B cell (primary cell): ENCODE measurements around the gene RAD54L2. TPM values are rescaled to one million over a fixed set of nuclear protein-coding genes. Genes with fewer than 3 reads are reported as not detected.

ENCODE experiments used
- ATAC-seq: fragments of 200-7000 bp; cut with Tn5 transposase; one replicate; pipeline ENCODE4 v1.10.0; 2021; ENCODE audit warnings: low read depth, mild to moderate bottlenecking, moderate number of reproducible peaks, moderate library complexity
- CTCF ChIA-PET: fragments of 350-600 bp; sonication (Branson Sonifier 250); formaldehyde crosslinking; loops from one replicate; lab custom pipeline; 2021; ENCODE audit warnings: antibody characterized with exemption, inconsistent platforms; lab: Charles Lee
- POLR2A ChIA-PET: fragments of 350-600 bp; sonication (Branson Sonifier 250); formaldehyde crosslinking; loops from one replicate; lab custom pipeline; 2021; ENCODE audit warnings: antibody characterized with exemption; lab: Charles Lee
- DNase-seq: peaks from one replicate; pipeline ENCODE4 v3.0.0; 2013
- H2AFZ ChIP-seq: 2 replicates; pipeline ENCODE4 v1.6.1; 2012; ENCODE audit warnings: mild to moderate bottlenecking, low read depth, low read length; ENCODE audit not compliant: insufficient read depth, poor library complexity, severe bottlenecking
- H3K27ac ChIP-seq, 2 donors: 1 replicate in 1 of 2; 2 replicates in 1 of 2; pipeline ENCODE4 v1.5.1; 2012 to 2013; ENCODE audit warnings: low read length in 2 of 2, mild to moderate bottlenecking in 2 of 2, moderate library complexity in 1 of 2
- H3K27me3 ChIP-seq, 4 experiments: fragments of 200-600 bp in 1 of 4; sonication (generic) in 1 of 4; replicated peaks in 1 of 4; 1 replicate in 2 of 4; 2 replicates in 2 of 4; pipeline versions ENCODE4 v1.6.1 to v1.7.0; 2013 to 2016; ENCODE audit warnings: low read length in 3 of 4, mild to moderate bottlenecking in 2 of 4, mixed read lengths in 1 of 4, moderate library complexity in 1 of 4; ENCODE audit not compliant: insufficient read depth in 4 of 4, control insufficient read depth in 3 of 4; ENCODE audit errors: control extremely low read depth in 1 of 4
- H3K36me3 ChIP-seq, 2 experiments: replicated peaks in 1 of 2; 1 replicate in 1 of 2; 2 replicates in 1 of 2; pipeline versions ENCODE4 v1.6.1 to v1.7.1; 2013; ENCODE audit warnings: low read length in 1 of 2; ENCODE audit not compliant: insufficient read depth in 2 of 2, control insufficient read depth in 1 of 2; ENCODE audit errors: control extremely low read depth in 1 of 2, extremely low read depth in 1 of 2
- H3K4me1 ChIP-seq, 2 donors: fragments of 200-600 bp in 1 of 2; sonication (generic) in 1 of 2; 1 replicate in 1 of 2; 2 replicates in 1 of 2; pipeline versions ENCODE4 v1.5.1 to v1.6.1; 2013 to 2017; ENCODE audit warnings: low read length in 2 of 2; ENCODE audit not compliant: control insufficient read depth in 2 of 2, insufficient read depth in 2 of 2
- H3K4me2 ChIP-seq: replicated peaks from 2 replicates; pipeline ENCODE3; 2012; ENCODE audit warnings: mild to moderate bottlenecking, low read depth, low read length; ENCODE audit not compliant: poor library complexity, severe bottlenecking
- H3K4me3 ChIP-seq, 5 experiments: fragments of 200-600 bp in 1 of 5; sonication (generic) in 1 of 5; 1 replicate in 3 of 5; 2 replicates in 2 of 5; pipeline versions ENCODE4 v1.5.1 to v1.7.0; 2011 to 2016; ENCODE audit warnings: low read length in 4 of 5, mild to moderate bottlenecking in 4 of 5, low read depth in 2 of 5, control low read depth in 1 of 5, moderate library complexity in 1 of 5; ENCODE audit not compliant: insufficient read depth in 1 of 5; ENCODE audit errors: control extremely low read depth in 1 of 5, extremely low read depth in 1 of 5
- H3K79me2 ChIP-seq: fragments of 200-600 bp; sonication (generic); one replicate; pipeline ENCODE4 v1.6.0; 2016; ENCODE audit warnings: low read length; ENCODE audit not compliant: control insufficient read depth, insufficient read depth
- H3K9ac ChIP-seq: fragments of 200-600 bp; sonication (generic); 2 replicates; pipeline ENCODE4 v1.6.1; 2017; ENCODE audit warnings: mild to moderate bottlenecking, low read length, moderate library complexity
- H3K9me3 ChIP-seq, 3 donors: one replicate each; pipeline versions ENCODE4 v1.6.1 to v1.7.1; 2013; ENCODE audit warnings: low read length in 2 of 3; ENCODE audit not compliant: control insufficient read depth in 2 of 3, insufficient read depth in 1 of 3; ENCODE audit errors: control extremely low read depth in 1 of 3
- H4K20me1 ChIP-seq: 2 replicates; pipeline ENCODE4 v1.6.0; 2012; ENCODE audit warnings: mild to moderate bottlenecking, low read length; ENCODE audit not compliant: insufficient read depth, control insufficient read depth, poor library complexity, severe bottlenecking
- H3K27ac Mint-ChIP-seq: one replicate; pipeline ENCODE4 v1.8.0; 2021; ENCODE audit warnings: mixed read lengths
- H3K27me3 Mint-ChIP-seq: one replicate; pipeline ENCODE4 v1.8.0; 2021; ENCODE audit warnings: mixed read lengths
- H3K4me1 Mint-ChIP-seq: one replicate; pipeline ENCODE4 v1.8.0; 2021; ENCODE audit warnings: mixed read lengths
- H3K4me3 Mint-ChIP-seq: one replicate; pipeline ENCODE4 v1.8.0; 2021; ENCODE audit warnings: mixed read lengths
- H3K9me3 Mint-ChIP-seq: one replicate; pipeline ENCODE4 v1.8.0; 2022; ENCODE audit warnings: mixed read lengths; ENCODE audit not compliant: insufficient read depth
- EZH2 ChIP-seq: IDR thresholded peaks from 2 replicates; pipeline ENCODE4 v1.6.1; 2012; ENCODE audit warnings: borderline replicate concordance, low read depth, mild to moderate bottlenecking, moderate library complexity, low read length; ENCODE audit not compliant: insufficient read depth, poor library complexity, severe bottlenecking
- WGBS: methylation state at CpG from one replicate; pipeline ENCODE4 v1.1.5; 2013; ENCODE audit warnings: missing lambda C conversion rate; ENCODE audit not compliant: insufficient coverage; 5-methylcytosine and 5-hydroxymethylcytosine counted together
- intact Hi-C: fragments of 100-400 bp; cut with micrococcal nuclease; formaldehyde crosslinking; loops from one replicate; pipeline ENCODE4 v1.10.0; 2022
- polyA plus RNA-seq: library from polyadenylated mRNA; depleted of rRNA; stranded (reverse); fragments of >200 nt; gene quantifications from 2 replicates; pipeline ENCODE4 v1.2.3, GENCODE V29; 2012
- total RNA-seq, 2 donors: library from RNA; stranded (reverse); fragments of 120-200 nt in 1 of 2; gene quantifications; 1 replicate in 1 of 2; 2 replicates in 1 of 2; pipeline versions ENCODE4 v1.2.3 to v1.2.4, GENCODE V29; 2013 to 2022
- TF ChIP-seq, protein P1 (sequence below): fragments of 200-600 bp; IDR thresholded peaks from one replicate; pipeline ENCODE4 v1.8.0; 2022; ENCODE audit warnings: antibody characterized with exemption, mild to moderate bottlenecking

RAD54L2 gene
- total and polyA plus RNA-seq, 2 donors (not counting 1 experiment from before 2014, with no cell fraction given), result 6.3 to 43.0 TPM

GRCh38 chr3:51581524-51581923, 43.0 kb downstream of the RAD54L2 start:
- Mint-ChIP-seq H3K9me3 (no peaks in the 10 kb centered on the region), H3K27ac (no peak overlapping the region), H3K4me3 (no peak overlapping the region), H3K27me3 (no peaks in the 10 kb centered on the region), H3K4me1 (peaks cover 2% of the 10 kb centered on the region)
- Histone ChIP-seq H3K27me3 (no peaks in the 10 kb centered on the region), H4K20me1 (peaks cover 9% of the 10 kb centered on the region), H3K9ac (no peak overlapping the region), H3K4me3 (no peak overlapping the region), H3K79me2 (peaks cover 24% of the 10 kb centered on the region), H2AFZ (no peak overlapping the region), H3K36me3 (peaks cover 4 to 15% of the 10 kb centered on the region in 2 experiments), H3K4me1 (no peaks in the 10 kb centered on the region), H3K27ac (no peak overlapping the region), H3K9me3 (no peaks in the 10 kb centered on the region), H3K4me2 (no peak overlapping the region)
- POLR2A ChIA-PET, result no interaction called here
- TF ChIP-seq, protein P1, sequence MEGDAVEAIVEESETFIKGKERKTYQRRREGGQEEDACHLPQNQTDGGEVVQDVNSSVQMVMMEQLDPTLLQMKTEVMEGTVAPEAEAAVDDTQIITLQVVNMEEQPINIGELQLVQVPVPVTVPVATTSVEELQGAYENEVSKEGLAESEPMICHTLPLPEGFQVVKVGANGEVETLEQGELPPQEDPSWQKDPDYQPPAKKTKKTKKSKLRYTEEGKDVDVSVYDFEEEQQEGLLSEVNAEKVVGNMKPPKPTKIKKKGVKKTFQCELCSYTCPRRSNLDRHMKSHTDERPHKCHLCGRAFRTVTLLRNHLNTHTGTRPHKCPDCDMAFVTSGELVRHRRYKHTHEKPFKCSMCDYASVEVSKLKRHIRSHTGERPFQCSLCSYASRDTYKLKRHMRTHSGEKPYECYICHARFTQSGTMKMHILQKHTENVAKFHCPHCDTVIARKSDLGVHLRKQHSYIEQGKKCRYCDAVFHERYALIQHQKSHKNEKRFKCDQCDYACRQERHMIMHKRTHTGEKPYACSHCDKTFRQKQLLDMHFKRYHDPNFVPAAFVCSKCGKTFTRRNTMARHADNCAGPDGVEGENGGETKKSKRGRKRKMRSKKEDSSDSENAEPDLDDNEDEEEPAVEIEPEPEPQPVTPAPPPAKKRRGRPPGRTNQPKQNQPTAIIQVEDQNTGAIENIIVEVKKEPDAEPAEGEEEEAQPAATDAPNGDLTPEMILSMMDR, result no peak
- TF ChIP-seq EZH2, result no peak
- intact Hi-C loops, result no loop called here
- 96% methylated on average over 4 of the region's 4 CpGs for WGBS
- no peak for ATAC-seq
- CTCF ChIA-PET, result interaction anchor here (1.0 to 1.1 kb wide), 2 partner anchors 80 to 101 kb away, joined by 3 read pairs; no protein-coding TSS in a partner anchor
- DNase-seq, result no peak

DNA sequence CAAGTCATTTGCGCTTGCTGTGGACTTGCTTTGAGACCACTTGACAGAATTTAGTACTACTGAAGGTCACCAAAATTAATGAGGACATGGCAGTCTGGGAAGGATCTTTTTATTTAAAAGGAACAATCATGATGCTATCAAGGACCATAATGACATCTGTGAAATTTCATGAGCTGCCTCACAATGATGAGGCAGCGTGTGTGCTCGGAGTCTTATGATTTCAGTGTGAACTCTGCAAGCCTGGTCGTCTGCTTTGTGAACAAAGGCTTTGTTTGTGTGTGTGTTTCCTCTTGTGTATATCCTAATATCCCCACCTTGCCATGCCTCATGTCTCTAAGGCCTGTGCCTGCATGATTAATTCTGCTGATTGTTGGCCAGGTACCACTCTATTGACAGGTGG, 46.7 kb downstream of the RAD54L2 start:
- TF ChIP-seq EZH2, result no peak
- TF ChIP-seq, protein P1, result no peak
- ChIA-PET CTCF (no interaction called here), POLR2A (interaction anchor here (0.5 kb wide), 1 partner anchor 14 kb away, joined by 9 read pairs; no protein-coding TSS in a partner anchor)
- Histone ChIP-seq H3K79me2 (peaks cover 18% of the 10 kb centered on the region), H4K20me1 (peaks cover 4% of the 10 kb centered on the region), H3K36me3 (peaks cover 0 to 10% of the 10 kb centered on the region in 2 experiments), H3K27me3 (no peaks in the 10 kb centered on the region), H3K4me2 (no peak overlapping the region), H3K9ac (no peak overlapping the region), H3K9me3 (no peaks in the 10 kb centered on the region), H3K4me3 (no peak overlapping the region), H2AFZ (no peak overlapping the region), H3K27ac (no peak overlapping the region), H3K4me1 (no peaks in the 10 kb centered on the region)
- Mint-ChIP-seq H3K4me1 (peaks cover 7% of the 10 kb centered on the region), H3K27me3 (no peaks in the 10 kb centered on the region), H3K9me3 (no peaks in the 10 kb centered on the region), H3K27ac (no peak overlapping the region), H3K4me3 (no peak overlapping the region)
- intact Hi-C loops, result no loop called here
- no CpG with 5 or more reads among the region's 4 CpGs for WGBS
- no peak for ATAC-seq
- DNase-seq, result no peak
